UCSD-AML1 (cell line): ENCODE measurements around the gene MIER3.

Source experiments
- DNase-seq: peaks from one replicate; lab custom pipeline; 2025; ENCODE audit not compliant: unreplicated experiment; lab: John Stamatoyannopoulos, UW

The MIER3 gene

GRCh38 chr5:56900858-56901578, 50.9 kb downstream of the MIER3 start:
- peak; percentile 10 for DNase-seq

GRCh38 chr5:56900395-56900794, 51.5 kb downstream of the MIER3 start:
- DNase-seq: no peak

DNA sequence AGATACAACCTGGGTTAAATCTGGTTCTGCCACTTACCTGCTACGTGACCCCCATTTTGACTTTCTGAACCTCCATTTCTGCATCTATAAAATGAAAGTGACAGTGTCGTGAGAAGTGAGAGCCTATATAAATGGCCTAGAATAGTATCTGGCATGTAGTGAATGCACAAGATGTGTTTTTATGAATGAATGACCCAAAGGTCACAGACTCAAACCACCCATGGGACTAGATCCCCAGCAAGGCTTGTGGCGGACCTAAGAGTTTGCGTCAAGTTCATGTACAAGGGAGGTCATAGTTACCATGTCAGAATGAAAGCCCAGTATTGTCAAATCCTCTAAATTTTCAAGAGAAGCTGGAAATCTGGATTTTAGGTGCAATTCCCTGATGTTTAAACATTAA, 53.7 kb downstream of the MIER3 start:
- DNase-seq: no peak

DNA sequence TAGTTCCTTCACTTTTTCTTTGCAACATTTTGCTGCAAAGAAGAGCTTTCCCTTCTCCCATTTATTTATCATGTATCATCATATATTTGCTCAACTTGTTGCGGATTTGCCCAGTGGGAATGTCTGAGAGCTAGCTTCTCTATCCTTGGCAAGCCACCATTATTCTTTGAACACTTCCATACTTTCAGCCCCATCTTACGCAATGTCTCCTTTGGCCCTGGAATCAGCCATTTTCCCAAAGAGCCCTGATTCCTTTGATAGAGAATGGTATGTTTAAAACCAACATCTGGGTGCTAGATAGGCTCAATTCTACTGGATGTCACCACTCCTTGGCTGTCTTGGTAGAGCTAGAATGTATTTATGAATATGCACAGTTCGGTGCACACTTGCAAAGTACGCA, 55.2 kb downstream of the MIER3 start:
- no peak for DNase-seq

GRCh38 chr5:56893251-56893951, 58.5 kb downstream of the MIER3 start:
- DNase-seq: no peak

DNA sequence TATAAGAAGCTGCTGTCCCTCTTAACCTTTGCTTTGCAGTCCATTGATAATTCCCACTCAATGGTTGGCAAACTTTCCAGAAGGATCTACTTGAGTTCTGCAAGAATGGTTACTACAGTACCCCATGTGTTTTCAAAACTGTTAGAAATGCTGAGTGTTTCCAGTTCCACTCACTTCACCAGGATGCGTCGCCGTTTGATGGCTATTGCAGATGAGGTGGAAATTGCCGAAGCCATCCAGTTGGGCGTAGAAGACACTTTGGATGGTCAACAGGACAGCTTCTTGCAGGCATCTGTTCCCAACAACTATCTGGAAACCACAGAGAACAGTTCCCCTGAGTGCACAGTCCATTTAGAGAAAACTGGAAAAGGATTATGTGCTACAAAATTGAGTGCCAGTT, 70.4 kb downstream of the MIER3 start:
- DNase-seq: no peak

DNA sequence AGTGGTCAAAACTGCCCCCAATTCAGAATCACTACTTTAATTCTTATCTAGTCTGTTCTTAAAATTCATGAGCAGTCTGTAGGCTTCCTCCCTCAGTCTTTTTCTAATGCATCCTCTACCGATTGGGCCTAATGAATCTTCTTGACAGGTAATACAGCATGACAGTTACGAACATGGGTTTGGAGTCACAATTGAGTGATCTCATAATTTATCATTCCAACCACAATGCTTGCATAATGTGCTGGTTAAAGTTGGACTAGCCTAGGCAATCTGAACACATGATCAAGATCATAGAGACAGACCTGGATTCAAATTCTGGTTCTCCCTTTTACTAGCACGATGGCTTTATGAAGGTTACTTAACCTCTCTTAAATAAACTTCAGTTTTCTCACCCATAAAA, 75.6 kb downstream of the MIER3 start:
- DNase-seq: no peak

DNA sequence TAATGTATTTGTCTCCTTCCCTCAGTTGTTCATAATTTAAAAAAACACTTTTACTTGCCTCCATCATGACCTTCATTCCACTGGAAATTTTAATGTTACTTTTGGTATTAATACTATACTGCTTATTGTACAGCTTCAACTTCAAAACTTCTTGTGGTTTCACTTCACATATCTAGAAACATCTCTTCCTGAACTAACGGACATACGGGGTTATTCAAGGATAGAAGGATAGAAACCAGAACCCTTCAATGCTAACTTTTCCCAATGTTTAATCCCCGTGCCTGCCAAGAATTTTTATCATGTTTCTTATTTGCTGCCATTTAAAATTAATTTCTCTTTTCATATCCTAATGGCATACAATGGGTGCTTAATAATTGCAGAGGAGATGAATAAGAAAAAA, 78.9 kb downstream of the MIER3 start:
- DNase-seq: no peak

GRCh38 chr5:56871777-56872176, 80.1 kb downstream of the MIER3 start:
- no peak for DNase-seq
